ENCODE measurements around the gene TSPOAP1.

DNA sequence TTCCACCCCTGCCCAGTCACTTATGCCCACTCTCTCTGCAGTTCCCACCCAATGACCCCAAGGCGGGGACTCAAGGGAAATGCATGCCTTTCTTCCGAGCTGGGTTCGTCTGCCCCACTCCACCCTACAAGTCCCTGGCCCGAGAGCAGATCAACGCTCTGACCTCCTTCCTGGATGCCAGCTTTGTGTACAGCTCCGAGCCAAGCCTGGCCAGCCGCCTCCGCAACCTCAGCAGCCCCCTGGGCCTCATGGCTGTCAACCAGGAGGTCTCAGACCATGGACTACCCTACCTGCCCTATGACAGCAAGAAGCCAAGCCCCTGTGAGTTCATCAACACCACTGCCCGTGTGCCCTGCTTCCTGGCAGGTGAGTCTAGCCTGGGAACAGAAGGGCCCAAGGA, 76.5 kb downstream of the TSPOAP1 start:
- TF ChIP-seq, protein P1, sequence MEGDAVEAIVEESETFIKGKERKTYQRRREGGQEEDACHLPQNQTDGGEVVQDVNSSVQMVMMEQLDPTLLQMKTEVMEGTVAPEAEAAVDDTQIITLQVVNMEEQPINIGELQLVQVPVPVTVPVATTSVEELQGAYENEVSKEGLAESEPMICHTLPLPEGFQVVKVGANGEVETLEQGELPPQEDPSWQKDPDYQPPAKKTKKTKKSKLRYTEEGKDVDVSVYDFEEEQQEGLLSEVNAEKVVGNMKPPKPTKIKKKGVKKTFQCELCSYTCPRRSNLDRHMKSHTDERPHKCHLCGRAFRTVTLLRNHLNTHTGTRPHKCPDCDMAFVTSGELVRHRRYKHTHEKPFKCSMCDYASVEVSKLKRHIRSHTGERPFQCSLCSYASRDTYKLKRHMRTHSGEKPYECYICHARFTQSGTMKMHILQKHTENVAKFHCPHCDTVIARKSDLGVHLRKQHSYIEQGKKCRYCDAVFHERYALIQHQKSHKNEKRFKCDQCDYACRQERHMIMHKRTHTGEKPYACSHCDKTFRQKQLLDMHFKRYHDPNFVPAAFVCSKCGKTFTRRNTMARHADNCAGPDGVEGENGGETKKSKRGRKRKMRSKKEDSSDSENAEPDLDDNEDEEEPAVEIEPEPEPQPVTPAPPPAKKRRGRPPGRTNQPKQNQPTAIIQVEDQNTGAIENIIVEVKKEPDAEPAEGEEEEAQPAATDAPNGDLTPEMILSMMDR (IDR thresholded peaks at IDR 0.05; ENCODE audit: insufficient read depth, low read length, poor library complexity, severe bottlenecking): no peak
- TF ChIP-seq EZH2phosphoT487 (conservative IDR thresholded peaks at IDR 0.05; ENCODE audit: low read length): no peak
